Bronchial epithelial cell (primary cell): ENCODE measurements around the gene TSFM. TPM values are rescaled to one million over a fixed set of nuclear protein-coding genes. Genes with fewer than 3 reads are reported as not detected.

Source experiments
- DNase-seq: peaks from one replicate; pipeline ENCODE4 v3.0.0-alpha.2; 2010; ENCODE audit warnings: low read depth
- FAIRE-seq: peaks from 2 replicates; lab custom pipeline; 2011; peaks lifted over from hg19 to GRCh38; lab: Jason Lieb, UNC
- H3K27me3 ChIP-seq: 2 replicates; pipeline ENCODE4 v1.5.1; 2011; ENCODE audit warnings: low read length; ENCODE audit not compliant: control insufficient read depth, insufficient read depth
- H3K36me3 ChIP-seq: 2 replicates; pipeline ENCODE4 v1.5.1; 2011; ENCODE audit warnings: low read length; ENCODE audit not compliant: control insufficient read depth, insufficient read depth
- H3K4me3 ChIP-seq: 2 replicates; pipeline ENCODE4 v1.5.1; 2011; ENCODE audit warnings: mild to moderate bottlenecking, low read depth, low read length, control low read depth
- total RNA-seq: library from RNA; depleted of rRNA; stranded (reverse); fragments of >200 nt; gene quantifications from 2 replicates; pipeline ENCODE4 v1.2.1, GENCODE V29; 2014
- TF ChIP-seq, protein P1 (sequence below): IDR thresholded peaks from 2 replicates; pipeline ENCODE4 v1.5.1; 2011; ENCODE audit warnings: mild to moderate bottlenecking, moderate library complexity, low read length, control low read depth, inconsistent platforms; ENCODE audit not compliant: insufficient read depth, severe bottlenecking

TSFM gene
- total RNA-seq, result 15.7 and 17.9 TPM in 2 replicates

DNA sequence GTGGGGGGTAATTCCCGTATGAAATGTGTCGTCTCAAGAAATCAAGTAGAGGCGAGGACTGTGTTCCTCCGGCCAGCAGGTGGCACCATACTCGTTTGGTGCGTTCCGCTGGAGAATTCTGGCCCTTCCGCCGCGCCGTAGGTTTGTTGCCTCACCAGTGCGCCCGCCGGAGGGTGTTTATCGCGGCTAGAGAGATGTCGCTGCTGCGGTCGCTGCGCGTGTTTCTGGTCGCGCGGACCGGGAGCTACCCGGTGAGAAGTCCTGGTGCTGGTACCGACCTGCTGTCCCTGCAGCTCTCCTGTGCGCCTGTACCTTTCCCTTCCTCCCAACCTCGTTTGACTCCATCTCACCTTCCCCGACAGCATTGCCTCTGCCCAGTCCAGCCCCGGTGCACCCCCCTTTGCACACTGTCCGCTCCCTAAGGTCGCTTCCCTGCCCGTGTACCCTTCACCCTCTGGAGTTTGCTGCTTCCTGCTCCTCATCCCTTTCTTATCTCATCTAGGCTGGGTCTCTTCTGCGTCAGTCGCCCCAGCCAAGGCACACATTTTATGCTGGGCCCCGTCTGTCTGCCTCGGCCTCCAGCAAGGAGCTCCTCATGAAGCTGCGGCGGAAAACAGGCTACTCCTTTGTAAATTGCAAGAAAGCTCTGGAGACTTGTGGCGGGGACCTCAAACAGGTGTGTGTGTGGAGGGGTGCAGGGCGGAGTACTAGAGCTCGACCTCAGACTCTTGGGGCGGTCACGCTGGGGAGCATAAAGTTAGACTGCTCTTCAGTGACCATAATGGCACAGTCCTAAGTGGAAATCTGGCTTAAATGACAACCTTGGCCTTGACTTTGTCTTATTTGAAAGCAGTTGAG lies at the start of gene TSFM:
Gene TSFM, plus strand, starts transcription at position 180 of the 858 bp plus-strand sequence. Its CDS starts 15 bp downstream, at position 195.
- H3K4me3 ChIP-seq, result peak within 1 kb of the TSS; percentile 73
- DNase-seq (peak; percentile 79), FAIRE-seq (no peak)
- TF ChIP-seq, protein P1, sequence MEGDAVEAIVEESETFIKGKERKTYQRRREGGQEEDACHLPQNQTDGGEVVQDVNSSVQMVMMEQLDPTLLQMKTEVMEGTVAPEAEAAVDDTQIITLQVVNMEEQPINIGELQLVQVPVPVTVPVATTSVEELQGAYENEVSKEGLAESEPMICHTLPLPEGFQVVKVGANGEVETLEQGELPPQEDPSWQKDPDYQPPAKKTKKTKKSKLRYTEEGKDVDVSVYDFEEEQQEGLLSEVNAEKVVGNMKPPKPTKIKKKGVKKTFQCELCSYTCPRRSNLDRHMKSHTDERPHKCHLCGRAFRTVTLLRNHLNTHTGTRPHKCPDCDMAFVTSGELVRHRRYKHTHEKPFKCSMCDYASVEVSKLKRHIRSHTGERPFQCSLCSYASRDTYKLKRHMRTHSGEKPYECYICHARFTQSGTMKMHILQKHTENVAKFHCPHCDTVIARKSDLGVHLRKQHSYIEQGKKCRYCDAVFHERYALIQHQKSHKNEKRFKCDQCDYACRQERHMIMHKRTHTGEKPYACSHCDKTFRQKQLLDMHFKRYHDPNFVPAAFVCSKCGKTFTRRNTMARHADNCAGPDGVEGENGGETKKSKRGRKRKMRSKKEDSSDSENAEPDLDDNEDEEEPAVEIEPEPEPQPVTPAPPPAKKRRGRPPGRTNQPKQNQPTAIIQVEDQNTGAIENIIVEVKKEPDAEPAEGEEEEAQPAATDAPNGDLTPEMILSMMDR, result peak; percentile 93
- H3K36me3 ChIP-seq, result peaks cover 11% of the 10 kb centered on the region
- H3K27me3 ChIP-seq, result no peaks in the 10 kb centered on the region

DNA sequence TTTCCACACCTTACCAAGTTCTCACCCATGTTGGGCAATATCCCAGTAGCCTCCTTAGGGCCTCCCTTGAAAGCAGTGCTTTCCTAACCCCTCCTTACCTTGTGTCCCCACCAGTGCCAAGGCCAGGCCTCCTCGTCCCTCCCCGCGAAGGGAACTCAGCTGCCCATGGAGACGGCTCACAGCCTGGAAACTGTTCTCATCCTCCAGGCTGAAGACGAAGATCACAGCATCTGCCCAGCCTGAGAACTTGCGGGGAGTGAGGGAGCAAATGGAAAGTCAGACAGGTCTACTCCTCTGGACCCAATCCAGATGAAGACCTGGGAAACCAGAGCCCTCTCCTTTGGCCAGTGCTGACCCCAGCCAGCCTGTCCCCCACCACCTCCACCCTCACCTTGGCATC lies 48.7 kb upstream of the TSFM start:
- Histone ChIP-seq H3K4me3 (no peak overlapping the region), H3K27me3 (peaks cover 36% of the 10 kb centered on the region), H3K36me3 (no peaks in the 10 kb centered on the region)
- TF ChIP-seq, protein P1, result no peak
- DNase-seq, result no peak
- no peak for FAIRE-seq

DNA sequence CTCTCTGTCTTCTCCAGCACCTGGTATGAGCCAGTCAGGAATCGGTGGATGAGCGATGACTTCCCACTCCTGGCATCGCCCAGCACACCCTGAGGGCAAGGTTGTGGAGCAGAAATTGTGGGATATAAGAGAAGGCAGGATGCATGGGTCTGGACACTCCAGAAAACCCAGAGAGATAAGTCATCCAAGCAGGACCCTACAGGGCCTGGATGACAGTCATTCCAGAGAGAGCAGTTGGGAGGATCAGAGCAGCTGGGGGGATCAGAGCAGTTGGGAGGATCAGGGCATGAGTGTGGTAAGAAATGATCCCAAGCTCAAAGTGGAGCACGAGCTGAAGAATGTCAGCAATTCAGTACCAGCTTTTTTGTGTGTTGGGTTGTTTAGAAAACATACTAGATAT lies 48.0 kb upstream of the TSFM start:
- Histone ChIP-seq H3K27me3 (peaks cover 40% of the 10 kb centered on the region), H3K4me3 (no peak overlapping the region), H3K36me3 (no peaks in the 10 kb centered on the region)
- DNase-seq, result no peak
- TF ChIP-seq, protein P1, result no peak
- FAIRE-seq, result no peak

DNA sequence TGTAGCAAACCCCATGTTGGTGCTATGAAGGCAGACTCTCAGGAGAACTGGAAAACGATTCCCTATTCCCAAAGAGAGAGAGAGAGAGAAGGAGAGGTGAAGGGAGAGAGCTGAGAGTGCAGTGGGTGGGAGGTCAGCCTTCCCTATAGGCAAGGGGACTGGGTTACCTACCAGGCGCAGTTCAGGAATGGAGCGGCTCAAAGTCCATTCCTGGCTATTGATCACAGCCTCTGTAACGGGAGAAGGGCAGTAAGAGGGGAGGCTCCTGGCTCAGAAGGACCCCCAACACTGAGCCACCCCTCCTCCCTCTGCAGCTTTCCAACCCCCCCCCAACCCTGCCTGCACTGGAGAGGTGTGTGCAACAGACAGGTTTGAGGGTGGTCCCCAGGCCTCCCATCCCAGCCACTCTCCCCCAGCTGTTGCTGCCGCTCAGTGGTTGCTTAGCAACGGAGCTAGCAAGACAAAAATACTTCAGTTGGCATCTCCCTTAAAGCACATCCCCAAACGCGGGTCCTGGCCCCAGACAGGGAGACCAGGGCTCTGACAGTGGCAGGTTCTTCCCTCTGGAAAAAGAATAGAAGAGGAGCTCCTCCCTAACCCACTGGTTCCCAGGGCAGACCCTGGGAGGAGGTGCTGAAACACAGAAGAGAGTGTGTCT lies 47.3 kb upstream of the TSFM start:
- no peak for FAIRE-seq
- TF ChIP-seq, protein P1, result no peak
- no peak overlapping the region for H3K4me3 ChIP-seq
- no peak for DNase-seq
- H3K36me3 ChIP-seq, result no peaks in the 10 kb centered on the region
- H3K27me3 ChIP-seq, result peaks cover 46% of the 10 kb centered on the region

DNA sequence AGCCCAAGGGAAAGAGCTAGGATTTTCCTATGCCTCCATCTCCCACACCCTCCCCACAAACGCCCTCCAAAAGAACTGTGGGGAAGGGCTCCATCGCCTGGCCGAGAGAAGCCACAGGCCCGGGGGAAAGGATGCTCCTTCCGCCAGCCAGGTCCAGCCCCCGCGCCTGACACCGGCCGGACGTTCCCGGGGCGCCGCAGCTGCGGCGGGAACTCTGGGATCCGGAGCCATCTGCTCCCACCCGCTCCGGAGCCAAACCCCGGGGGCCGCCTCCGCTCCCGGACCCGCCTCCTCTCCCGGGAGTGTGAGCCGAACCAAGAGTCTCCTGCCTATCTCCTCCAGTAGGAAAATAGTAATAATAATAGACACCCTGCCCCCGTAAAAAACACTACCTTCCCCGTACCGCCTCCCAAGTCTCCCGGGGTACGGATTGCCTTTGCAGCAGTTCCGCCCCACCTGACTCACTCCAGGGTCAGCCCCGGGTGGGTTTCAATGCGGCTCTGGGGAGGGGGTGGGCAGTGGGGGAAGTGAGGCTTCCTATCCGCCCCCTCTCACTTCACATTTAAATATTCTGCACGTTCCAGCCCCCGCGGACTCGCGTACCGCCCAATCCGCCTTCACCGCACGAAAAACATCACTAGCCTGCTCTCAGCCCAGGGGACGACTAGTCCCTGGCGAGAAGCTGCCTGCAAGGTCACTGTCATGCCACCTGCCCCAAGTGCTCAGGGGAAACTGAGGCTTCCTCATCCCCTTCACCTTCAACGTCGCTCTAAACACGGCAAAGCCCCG lies 46.4 kb upstream of the TSFM start:
- Histone ChIP-seq H3K36me3 (no peaks in the 10 kb centered on the region), H3K27me3 (peaks cover 45% of the 10 kb centered on the region), H3K4me3 (no peak overlapping the region)
- DNase-seq (no peak), FAIRE-seq (no peak)
- TF ChIP-seq, protein P1, result peak; percentile 21
